Stimulated activated CD8-positive, alpha-beta memory T cell treated with anti-CD3 and anti-CD28 coated beads, Interleukin-7, amount 100 ng/mL, for 48 hours (primary cell): ENCODE results near the gene NUP85.
A peak's percentile ranks its signal among the peaks of the same experiment; 100 is the strongest.
"Not testable (repeated sequence)": the region's sequence is repeated elsewhere in the genome, so short reads cannot be mapped to it uniquely, and the experiment has no call there.

ENCODE experiments used
- DNase-seq, 2 donors: peaks; one replicate each; pipeline ENCODE4 v3.0.0-alpha.2; 2020; ENCODE audit warnings: low read depth in 1 of 2; ENCODE audit errors: extremely low read depth in 1 of 2

NUP85 gene

DNA sequence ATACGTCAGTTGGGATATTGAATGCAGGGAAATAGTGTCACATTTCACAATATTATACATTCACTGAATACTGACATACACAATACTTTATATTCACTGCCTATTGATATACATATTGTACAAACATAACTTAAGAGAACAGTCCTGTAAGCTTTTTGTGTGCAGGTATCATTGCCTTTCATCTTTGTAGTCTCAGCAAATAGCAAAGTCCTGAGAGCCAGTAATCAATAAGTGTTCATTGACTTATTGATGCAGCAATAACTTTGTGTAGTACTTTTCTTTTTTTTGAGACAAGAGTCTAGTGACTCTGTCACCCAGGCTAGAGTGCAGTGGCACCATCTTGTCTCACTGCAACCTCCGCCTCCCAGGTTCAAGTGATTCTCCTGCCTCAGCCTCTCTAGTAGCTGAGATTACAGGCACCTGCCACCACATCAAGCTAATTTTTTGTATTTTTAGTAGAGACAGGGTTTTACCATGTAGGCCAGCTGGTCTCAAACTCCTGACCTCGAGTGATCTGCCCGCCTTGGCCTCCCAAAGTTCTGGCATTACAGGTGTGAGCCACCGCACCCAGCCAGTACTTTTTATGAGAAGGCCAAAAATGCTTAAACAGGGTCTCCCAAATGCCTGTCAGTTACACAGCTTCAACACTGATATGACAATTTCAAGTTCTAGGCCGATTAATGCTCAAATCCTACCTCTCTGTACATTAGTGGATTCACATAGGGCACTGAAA, 5.4 kb upstream of the NUP85 start:
- DNase-seq, result no peak

DNA sequence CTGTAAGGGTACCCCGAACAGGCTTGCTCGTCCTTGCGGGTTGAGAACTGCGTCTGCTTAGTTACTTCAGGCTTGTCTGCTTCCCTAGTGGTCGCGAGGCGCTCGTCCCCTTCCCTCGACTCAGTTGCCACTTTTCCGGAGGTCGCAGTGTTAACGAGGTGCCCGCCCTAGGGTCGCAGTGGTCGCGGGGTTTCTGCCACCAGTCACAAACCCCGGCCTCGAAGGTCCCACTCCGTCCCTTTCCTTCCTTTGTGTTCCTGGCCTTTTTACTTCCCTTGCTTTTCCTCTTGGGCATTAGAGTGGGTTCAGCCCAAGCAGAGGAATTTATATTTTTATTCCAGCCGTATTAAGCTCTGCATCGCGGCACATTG, 299 bp downstream of the NUP85 start:
- no peak for DNase-seq

DNA sequence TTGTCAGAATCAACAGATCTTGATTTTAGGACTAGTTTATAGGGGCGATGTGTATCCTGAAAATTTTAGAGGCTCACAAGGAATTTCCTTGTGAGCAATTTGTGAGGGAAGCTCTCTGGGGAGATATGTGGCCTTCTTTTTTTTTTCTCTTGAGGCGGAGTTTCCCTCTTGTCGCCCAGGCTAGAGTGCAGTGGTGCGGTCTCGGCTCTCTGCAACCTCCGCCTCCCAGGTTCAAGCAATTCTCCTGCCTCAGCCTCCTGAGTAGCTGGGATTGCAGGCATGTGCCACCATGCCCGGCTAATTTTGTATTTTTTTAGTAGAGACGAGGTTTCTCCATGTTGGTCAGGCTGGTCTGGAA, 1.6 kb downstream of the NUP85 start:
- not testable (repeated sequence) for DNase-seq

DNA sequence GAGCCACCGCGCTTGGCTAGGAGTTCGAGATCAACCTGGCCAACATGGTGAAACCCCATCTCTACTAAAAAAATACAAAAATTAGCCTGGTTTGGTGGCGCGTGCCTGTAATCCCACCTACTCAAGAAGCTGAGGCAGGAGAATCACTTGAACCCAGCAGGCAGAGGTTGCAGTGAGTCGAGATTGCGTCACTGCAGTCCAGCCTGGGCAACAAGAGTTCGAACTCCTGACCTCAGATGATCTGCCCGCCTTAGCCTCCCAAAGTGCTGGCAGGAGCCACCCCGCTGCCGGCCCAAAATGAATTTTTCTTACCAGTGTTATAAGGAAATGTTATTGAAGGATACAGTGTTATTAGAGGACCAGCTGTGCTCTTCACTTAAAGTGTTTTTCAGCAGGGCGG, 2.3 kb downstream of the NUP85 start:
- DNase-seq, result no peak

DNA sequence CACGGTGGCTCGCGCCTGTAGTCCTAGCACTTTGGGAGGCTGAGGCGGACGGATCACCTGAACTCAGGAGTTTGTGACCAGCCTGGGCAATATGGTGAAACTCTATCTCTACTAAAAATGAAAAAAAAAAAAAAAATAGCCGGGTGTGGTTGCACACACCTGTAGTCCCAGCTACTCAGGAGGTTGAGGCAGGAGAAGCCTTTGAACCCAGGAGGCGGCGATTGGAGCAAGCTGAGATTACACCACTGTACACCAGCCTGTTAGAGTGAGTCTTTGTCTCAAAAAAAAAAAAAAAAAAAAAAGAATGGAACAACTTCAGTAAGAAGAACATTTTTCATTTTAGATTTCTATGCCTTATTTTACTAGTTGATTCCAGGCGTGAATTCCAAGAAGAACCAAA, 2.7 kb downstream of the NUP85 start:
- no peak for DNase-seq

DNA sequence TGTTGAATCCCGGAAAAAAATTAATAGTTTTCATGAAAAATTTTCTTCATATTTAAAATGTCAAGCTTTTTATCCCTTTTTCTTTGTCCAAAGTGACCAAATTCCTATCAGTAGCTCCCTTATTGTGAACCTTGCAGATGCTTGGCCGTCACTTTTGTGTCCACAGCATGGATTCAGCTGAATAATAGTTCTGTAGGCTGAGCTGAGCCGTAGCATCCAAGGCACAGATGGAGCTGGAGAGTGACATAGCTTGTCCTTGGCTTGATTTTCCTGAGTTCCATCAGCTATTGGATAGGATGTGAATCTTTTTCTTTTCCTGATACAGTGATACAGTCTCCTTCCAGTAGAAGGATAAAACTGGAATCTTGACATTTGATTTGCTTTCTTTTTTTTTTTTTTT, 3.6 kb downstream of the NUP85 start:
- no peak for DNase-seq

DNA sequence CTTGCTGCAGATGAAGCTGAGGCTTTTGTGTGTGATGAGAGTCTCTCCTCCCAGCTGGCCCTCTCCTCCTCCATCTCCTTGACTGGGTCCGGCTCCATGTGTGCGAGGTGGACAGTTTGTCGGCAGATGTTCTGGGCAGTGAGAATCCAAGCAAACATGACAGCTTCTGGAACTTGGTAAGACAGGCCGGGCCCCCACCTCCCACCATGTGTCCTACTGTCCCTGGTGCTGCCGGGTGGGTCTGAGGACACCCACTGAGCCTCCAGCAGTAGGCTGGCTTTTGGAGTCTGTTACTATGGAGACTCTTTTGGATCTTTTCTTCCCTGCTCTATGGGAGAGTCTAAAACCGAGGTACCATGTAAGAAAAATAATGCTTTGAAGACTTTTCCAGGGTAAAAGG, 12.7 kb downstream of the NUP85 start:
- no peak for DNase-seq

DNA sequence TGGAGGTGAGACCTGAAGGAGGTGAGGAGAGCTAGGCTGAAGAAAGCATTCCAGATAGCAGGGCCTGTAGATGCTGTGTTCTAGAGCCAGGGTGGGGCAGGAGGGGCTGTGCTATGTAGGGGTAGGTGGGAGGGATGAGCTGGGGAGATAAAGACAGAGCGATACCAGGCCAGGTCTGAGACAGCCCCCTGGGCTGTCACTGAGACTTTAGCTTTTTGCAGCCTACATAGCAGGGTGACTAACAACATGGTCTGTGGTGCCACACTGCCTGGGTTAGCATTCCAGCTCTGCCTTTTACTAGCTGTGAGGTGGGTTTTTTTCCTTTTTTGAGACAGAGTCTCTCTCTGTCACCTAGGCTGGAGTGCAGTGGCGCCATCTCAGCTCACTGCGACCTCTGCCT, 14.3 kb downstream of the NUP85 start:
- DNase-seq, result no peak

DNA sequence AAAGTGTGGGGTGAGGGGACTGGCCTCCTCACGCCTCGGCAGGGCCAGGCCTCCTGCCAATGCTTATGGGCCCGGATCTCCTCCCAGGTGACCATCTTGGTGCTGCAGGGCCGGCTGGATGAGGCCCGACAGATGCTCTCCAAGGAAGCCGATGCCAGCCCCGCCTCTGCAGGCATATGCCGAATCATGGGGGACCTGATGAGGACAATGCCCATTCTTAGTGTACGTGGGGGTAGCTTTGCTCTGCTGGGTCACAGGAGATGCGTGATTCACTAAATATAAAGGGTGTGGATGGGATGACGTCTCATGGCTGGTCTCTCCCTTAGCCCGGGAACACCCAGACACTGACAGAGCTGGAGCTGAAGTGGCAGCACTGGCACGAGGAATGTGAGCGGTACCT, 19.5 kb downstream of the NUP85 start:
- no peak for DNase-seq

DNA sequence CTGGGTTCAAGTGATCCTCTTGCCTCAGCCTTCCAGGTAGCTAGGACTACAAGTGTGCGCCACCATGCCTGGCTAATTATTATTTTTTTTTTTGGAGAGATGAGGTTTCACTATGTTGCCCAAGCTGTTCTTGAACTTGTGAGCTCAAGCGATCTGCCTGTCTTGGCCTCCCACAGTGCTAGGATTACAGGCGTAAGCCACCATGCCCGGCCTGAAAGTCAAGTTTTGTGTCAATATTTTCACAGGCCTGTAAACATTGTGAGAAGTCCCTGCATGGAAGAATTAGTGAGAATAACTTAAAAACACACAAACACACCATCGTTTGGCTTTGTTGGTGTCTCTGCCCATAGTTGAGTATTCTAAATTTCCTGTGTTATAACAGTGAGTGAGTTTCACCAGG, 22.2 kb downstream of the NUP85 start:
- DNase-seq, result no peak

DNA sequence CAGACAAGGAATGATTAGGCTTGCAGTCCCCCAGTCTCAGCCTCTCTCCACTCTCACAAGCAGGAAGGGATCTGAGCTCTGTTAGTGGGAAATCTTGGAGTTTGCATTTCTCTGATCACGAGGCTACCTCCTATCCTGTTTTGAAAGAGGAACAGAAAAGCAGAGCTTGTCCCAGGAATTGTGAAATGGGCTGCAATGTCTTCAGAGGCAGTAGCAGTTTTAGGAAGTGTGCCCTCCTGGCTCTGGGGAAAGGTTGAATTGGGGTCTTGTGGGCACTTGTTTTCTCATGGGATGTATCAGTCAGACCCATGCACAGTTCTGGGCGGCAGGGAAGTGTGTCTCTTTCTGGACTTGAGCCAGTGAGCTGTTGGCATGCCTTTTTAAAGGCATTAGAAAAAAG, 22.8 kb downstream of the NUP85 start:
- DNase-seq, result no peak

DNA sequence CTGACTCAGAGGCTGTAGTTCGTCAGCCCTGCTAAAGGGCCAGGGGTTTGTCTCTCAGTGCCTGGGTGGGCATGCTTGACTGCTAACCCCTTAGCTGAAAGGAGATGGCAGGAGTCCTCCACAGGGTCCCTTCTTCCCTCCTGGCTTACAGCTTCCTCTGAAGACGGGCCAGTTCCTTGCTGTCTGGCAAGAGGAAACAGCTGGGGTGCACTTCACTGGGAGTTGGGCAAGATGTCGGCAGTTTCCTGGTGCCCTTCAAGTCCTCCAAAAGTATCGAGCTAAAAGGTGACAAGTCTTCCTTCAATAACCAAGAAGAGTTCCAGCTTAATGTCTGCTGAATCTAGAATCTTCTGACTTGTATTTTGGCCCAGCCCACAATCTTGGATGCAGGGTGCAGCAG, 23.4 kb downstream of the NUP85 start:
- DNase-seq, result no peak

DNA sequence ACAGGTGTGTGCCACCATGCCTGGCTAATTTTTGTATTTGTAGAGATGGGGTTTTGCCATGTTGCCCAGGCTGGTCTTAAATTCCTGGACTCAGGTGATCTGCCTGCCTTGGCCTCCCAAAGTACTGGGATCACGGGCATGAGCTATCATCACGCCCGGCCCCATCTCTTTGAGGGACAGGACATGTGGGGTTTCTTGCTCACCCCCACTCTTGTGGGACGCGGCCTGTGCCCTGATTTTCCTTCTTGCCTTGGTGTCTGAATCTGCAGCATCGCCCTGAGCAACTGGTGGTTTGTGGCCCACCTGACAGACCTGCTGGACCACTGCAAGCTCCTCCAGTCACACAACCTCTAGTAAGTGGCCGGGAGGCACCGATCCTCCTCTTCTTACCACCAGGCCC, 25.6 kb downstream of the NUP85 start:
- DNase-seq, result no peak

DNA sequence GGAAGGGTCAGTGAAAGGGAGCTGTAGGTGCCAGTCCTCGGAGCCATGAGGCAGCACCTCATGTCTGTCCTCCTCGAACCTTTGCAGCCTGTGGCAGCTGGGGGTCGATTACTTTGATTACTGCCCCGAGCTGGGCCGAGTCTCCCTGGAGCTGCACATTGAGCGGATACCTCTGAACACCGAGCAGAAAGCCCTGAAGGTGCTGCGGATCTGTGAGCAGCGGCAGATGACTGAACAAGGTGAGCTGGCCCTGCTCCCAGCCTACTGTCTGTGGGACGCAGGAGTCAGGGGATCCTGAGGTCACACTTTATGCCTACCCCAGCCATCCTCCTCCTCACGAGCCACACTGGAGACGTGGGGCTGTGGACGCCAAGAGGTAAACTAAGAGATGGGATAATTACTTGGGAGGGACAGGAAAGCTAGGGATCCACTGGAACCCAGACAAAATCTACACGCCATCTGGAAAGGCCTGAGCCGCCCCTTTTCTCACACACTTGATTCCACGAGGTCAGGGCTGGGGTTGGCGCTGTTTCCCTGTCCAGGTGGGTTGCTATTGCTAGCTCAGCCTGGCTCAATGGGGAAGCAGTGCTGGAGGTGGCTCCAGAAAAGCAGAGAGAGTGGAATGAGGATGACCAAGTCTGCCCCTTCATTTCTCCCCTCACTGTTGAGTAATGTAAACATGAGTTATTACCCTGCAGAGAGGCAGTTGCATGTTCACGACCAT, 26.4 kb downstream of the NUP85 start:
- DNase-seq, result no peak

DNA sequence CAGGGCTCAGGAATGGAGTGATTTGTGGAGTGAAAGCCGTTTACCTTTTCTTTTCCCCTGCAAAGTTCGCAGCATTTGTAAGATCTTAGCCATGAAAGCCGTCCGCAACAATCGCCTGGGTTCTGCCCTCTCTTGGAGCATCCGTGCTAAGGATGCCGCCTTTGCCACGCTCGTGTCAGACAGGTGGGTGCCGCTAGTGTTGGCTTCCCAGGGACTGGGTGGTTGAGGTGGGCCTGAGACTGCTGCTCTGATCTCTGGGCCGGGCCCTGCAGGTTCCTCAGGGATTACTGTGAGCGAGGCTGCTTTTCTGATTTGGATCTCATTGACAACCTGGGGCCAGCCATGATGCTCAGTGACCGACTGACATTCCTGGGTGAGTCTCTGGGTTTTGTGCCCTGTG, 27.3 kb downstream of the NUP85 start:
- DNase-seq, result no peak

DNA sequence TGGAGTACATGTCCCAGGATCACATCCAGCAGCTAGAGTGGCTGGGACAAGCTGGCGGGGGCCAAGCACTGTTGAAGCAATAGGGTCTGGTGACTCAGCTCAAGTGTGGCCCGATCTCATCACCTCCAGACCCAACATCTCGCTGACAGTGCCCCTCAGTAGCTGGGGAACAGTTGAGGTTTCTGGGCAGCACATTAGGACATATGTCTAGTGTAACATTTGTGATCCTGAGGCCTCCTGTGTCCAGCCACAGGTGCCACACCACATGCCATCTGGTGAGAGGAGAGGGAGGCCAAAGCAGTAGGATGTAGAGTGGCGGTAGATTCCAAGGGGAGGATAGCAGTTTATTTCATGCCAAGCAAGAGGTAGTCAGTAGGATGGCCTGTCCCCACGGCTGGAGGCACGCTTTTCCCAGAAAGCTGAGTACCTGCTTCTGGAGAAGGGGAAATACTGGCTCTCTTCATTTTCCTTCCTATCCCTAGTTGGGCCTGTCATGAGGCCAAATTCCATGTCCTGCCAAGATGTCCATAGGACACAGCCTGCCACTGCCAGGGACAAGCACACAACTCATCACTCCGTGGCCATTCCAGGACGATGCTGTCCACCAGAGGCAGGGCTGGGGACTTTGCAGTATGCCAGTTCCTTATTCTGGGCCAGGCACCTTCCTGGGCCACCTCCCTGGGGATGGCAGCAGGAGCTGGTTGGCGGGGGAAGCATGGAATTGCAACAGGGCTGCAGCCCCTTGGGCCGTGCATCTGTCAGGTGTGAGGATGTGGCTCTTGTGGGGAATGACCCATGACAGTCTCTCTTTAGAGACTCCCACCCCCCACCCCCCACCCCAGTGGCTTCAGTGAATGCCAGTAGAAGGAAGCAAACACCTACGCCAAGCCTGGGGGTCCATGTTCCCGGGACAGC, 31.9 kb downstream of the NUP85 start:
- DNase-seq, result no peak

DNA sequence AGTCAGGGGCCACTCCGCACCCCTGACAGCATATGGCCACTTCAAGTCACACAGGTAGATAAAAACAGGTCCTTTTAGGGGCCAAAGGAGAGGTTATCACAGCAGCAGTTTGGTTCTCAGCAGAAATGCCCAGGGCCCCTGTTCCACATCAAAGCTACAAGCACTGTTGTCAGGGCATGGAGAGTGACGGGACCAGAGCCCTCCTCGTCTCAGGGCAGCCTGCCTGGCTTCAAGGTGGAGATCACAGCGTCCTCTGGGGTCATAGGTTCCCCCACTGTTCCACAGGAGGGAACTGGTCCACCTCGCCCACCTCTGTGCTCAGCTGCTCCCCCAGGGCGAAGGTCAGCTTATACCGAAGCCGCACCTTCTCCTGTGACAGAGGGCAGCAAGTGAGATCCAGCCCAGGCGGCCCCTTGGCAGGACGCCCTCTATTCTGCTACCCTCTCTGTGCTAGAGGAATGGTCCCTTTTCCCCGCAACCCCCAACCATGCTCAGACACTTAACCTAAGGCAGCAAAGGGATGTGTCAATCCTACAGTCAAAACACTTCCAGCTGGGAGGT, 32.6 kb downstream of the NUP85 start:
- no peak for DNase-seq

DNA sequence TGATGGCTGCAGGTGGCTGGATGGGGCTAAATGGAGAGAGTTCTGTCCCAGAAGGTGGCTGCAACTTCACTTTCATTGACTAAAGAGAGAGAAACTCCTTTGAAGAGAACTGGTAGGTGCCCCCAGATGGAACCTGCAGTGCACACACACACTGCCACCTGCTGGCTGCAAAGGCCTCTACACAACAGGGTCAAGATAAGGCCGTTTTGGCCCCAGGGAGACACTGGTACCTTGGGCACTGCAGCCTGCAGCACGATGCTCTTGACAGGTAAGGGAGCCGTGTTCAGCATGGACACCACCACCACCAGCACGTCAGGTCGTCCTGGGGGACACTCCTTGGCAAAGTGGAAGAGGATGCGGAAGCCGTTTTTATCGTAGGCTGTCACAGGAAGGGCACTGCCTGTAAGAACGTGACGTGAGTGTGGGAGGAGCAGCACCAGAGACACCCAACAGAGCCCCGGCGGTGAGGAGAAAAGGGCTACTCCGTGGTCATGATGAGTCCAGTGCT, 33.3 kb downstream of the NUP85 start:
- peak in 1 of 2 donors; percentile 43 for DNase-seq

DNA sequence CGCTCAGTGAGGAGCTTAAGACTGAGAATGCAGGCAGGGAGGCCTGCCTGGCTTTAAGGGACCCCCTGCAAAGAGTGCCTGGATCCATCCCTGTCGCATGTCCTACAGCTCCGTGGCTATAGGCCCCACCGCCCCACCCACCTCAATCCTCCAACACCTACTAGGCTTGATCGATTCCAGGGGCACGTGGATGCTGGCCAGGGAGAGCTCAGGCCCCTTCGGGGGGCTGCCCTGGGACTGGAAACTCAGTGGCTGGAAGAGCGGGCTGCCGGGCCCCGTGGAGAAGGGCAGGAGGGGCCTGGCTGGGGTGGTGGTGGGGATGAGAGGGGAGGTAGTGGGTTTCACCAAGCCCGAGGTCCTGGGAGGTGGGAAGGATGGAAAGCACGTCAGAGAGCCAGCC, 33.7 kb downstream of the NUP85 start:
- DNase-seq, result no peak

DNA sequence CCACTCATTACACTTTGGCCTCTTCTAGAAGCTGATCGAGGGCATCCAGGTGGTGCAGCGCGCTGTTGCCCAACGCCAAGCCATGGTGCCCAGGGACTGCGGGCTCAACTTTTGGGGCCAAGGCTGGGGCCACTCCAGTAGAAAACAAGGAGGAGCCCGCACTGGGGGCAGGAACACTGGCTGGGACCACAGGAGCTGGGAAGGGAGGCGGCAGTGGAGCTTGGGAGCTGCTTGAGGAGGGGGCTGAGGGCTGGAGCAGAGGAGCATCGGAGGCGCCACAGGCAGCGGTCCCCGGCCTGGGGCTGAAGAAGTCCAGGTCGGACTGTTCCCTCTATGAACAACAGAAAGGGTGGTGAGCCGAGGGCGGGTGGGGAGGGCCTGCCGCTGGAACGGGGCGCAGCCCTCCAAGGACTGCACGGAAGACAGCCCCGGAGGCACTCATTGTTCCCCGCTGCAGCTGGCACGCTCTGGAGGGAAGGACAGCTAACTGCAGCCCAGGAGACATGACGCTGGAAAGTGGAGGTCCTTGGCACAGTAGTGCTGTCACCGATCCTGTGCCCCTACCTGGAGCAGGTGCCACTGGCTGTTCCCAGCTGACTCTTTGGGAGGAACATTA, 34.4 kb downstream of the NUP85 start:
- DNase-seq, result no peak
